Adrenal gland (tissue), 5 donors: ENCODE data around the gene SLC17A4.

ENCODE experiments used
- CTCF ChIP-seq, 6 experiments: fragments of 450-650 bp in 4 of 6; fragments of 200-600 bp in 2 of 6; sonication (generic) in 1 of 6; IDR thresholded peaks; 1 replicate in 5 of 6; 2 replicates in 1 of 6; pipeline versions ENCODE4 v1.5.1 to v1.8.0; 2016 to 2021; ENCODE audit warnings: antibody characterized with exemption in 6 of 6, mild to moderate bottlenecking in 2 of 6, moderate library complexity in 1 of 6
- POLR2A ChIP-seq, 2 donors: fragments of 450-650 bp; IDR thresholded peaks; one replicate each; pipeline ENCODE4 v1.6.1; 2017; ENCODE audit warnings: antibody characterized with exemption in 2 of 2, mild to moderate bottlenecking in 2 of 2, moderate library complexity in 1 of 2
- donor health status: DM: no; HTN: no; CAD: no.

- TF ChIP-seq CTCF (IDR thresholded peaks at IDR 0.05) (no peak), POLR2A (IDR thresholded peaks at IDR 0.05) (no peak)
These were observed 10.7 kb upstream of the SLC17A4 start for GRCh38 chr6:25743868-25744267.
